Ovary (tissue), 9 donors: Measurements from ENCODE around the gene MRNIP. TPM values are rescaled to one million over a fixed set of nuclear protein-coding genes. Genes with fewer than 3 reads are reported as not detected.

Experiments used
- DNase-seq, 5 donors: peaks; one replicate each; pipeline ENCODE4 v3.0.0-alpha.2; 2019 to 2020
- H3K27ac ChIP-seq, 2 donors: fragments of 200-600 bp; one replicate each; pipeline versions ENCODE4 v1.5.1 to v1.8.0; 2019 to 2022
- H3K27me3 ChIP-seq: fragments of 200-600 bp; one replicate; pipeline ENCODE4 v1.8.0; 2022
- H3K36me3 ChIP-seq: fragments of 200-600 bp; sonication (generic); one replicate; pipeline ENCODE4 v1.5.1; 2019
- H3K4me1 ChIP-seq: one replicate; pipeline ENCODE4 v1.8.1; 2013; ENCODE audit warnings: mild to moderate bottlenecking, moderate library complexity; ENCODE audit not compliant: insufficient read depth
- H3K4me3 ChIP-seq: fragments of 200-600 bp; sonication (generic); one replicate; pipeline ENCODE4 v1.5.1; 2017
- H3K9me3 ChIP-seq, 2 donors: fragments of 200-600 bp in 1 of 2; sonication (generic) in 1 of 2; one replicate each; pipeline versions ENCODE4 v1.5.1 to v1.8.1; 2013 to 2019; ENCODE audit warnings: mild to moderate bottlenecking in 1 of 2, moderate library complexity in 1 of 2
- CTCF ChIP-seq, 3 donors: fragments of 450-650 bp in 2 of 3; fragments of 200-600 bp in 1 of 3; IDR thresholded peaks; one replicate each; pipeline versions ENCODE4 v1.5.1 to v1.8.0; 2016 to 2022; ENCODE audit warnings: antibody characterized with exemption in 3 of 3, mild to moderate bottlenecking in 1 of 3
- EP300 ChIP-seq: sonication (generic); formaldehyde crosslinking; IDR thresholded peaks from one replicate; pipeline ENCODE4 v1.6.1; 2017; ENCODE audit warnings: antibody characterized with exemption
- POLR2A ChIP-seq: fragments of 450-650 bp; IDR thresholded peaks from one replicate; pipeline ENCODE4 v1.6.1; 2017; ENCODE audit warnings: antibody characterized with exemption, mild to moderate bottlenecking, moderate library complexity
- WGBS, 3 donors: extraction: QIAGEN DNeasy Blood & Tissue Kit in 1 of 3; methylation state at CpG; one replicate each; pipeline versions ENCODE4 v1.1.5 to v1.1.7; 2013 to 2017; 5-methylcytosine and 5-hydroxymethylcytosine counted together
- intact Hi-C, 4 donors: fragments of 100-400 bp; cut with DNase I; formaldehyde crosslinking; loops; one replicate each; pipeline versions ENCODE4 v1.11.0 to v1.15.1; 2022 to 2023
- polyA plus RNA-seq, 2 donors: library from polyadenylated mRNA; stranded (reverse); fragments of 200-250 nt in 1 of 2; fragments of 350-450 nt in 1 of 2; fragmentation: Illumina TruSeq in 1 of 2; extraction: RNeasy Lipid Tissue Mini Kit (QIAGEN cat#74804) in 1 of 2; gene quantifications; one replicate each; pipeline ENCODE4 v1.2.3, GENCODE V29; 2013 to 2014
- total RNA-seq, 7 donors: library from RNA; depleted of rRNA in 2 of 7; stranded (reverse); fragments of >200 nt in 2 of 7; fragmentation: NEBNext Ultra II Directional in 3 of 7; extraction: Animal tissue kit (Norgen Biotek cat#: 25700) in 3 of 7; gene quantifications; one replicate each; pipeline versions ENCODE4 v1.1.0 to v1.2.4, GENCODE V29; 2016 to 2023
- donor health status: DM: no; HTN: no; CAD: no; lungs with moderate emphysema.
- donor health status: DM: no; HTN: no; CAD: no.
- donor health status: Bipolar disorder and iron deficiency.
- donor health status: DM: yes; HTN: yes; CAD: no.
- donor health status: DM: no; HTN: no; CAD: no.
- donor health status: DM: yes; HTN: yes; CAD: no.

The MRNIP gene
- total and polyA plus RNA-seq, 9 donors: 26.9 to 61.1 (median 50.3) TPM

DNA sequence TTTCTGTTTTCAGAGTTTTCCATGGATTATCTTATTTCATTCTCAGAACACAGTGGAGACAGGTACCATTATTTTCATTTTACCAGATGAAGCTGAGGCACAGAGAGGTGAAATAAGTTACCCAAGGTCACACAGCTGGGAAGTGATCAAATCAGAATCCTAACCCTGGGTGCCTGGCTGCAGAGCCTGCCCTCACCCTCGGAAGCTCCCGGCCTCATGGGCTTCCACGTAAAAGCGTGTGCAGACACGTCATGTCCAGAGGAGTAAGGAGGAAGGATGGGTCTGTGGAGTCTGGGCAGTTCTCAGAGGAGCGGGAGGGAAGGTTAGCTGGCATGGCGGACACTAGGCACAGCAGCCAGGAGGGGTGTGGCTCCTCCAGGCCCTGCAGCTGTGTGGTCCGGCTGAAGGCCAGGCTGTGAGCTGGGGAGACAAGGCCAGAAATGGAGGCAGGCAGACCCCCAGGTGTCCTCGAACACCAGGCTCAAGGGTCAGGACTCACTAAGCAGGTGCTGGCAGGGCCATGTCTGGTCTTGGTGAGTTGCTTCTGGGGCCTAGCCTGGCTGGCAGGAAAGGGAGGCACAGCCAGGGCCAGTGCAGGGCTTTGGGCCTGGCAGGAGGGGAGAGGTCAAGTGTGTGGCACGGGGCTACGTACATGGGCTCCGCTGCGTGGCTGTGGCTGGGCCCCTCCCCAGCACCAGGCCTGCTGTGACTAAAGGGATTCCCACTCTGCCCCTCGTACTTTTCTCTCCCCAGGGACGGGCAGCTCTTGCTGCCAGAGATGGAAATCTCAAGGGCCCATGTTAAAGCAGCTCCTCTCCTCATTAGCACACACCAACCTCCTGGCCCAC lies 43.5 kb upstream of the MRNIP start:
- Histone ChIP-seq H3K27ac (no peak overlapping the region), H3K9me3 (no peaks in the 10 kb centered on the region), H3K27me3 (no peaks in the 10 kb centered on the region), H3K36me3 (no peaks in the 10 kb centered on the region), H3K4me3 (no peak overlapping the region), H3K4me1 (peaks cover 11% of the 10 kb centered on the region)
- WGBS, 3 donors: 65 to 80% (median 72%) methylated on average over 15 of the region's 15 CpGs
- TF ChIP-seq POLR2A (no peak), CTCF (IDR thresholded peaks at IDR 0.05) (no peak)
- no peak for DNase-seq
- intact Hi-C loops: loop anchor here in 3 of 4 donors (10.0 kb wide), 5 partner anchors 77 to 173 kb away; partner anchors contain the start of genes RNF130 (in 2 of the 3), LTC4S (in 1 of the 3), MGAT4B (in 1 of the 3) and SQSTM1 (in 1 of the 3)

- H3K4me1 ChIP-seq: peaks cover 8% of the 10 kb centered on the region
- 24 to 46% (median 28%) methylated on average over 6 of the region's 6 CpGs for WGBS, 3 donors
- no peak for TF ChIP-seq EP300
- no peak for TF ChIP-seq POLR2A
- TF ChIP-seq CTCF (IDR thresholded peaks at IDR 0.05): no peak
- H3K9me3 ChIP-seq: no peaks in the 10 kb centered on the region
- no peak for DNase-seq
- intact Hi-C loops: loop anchor here in 3 of 4 donors (10.0 kb wide), 5 partner anchors 77 to 173 kb away; partner anchors contain the start of genes RNF130 (in 2 of the 3), LTC4S (in 1 of the 3), MGAT4B (in 1 of the 3) and SQSTM1 (in 1 of the 3)
- H3K27me3 ChIP-seq: no peaks in the 10 kb centered on the region
- no peak overlapping the region for H3K4me3 ChIP-seq
- no peaks in the 10 kb centered on the region for H3K36me3 ChIP-seq
- no peak overlapping the region for H3K27ac ChIP-seq
Measured at GRCh38 chr5:179901462-179901861, 42.8 kb upstream of the MRNIP start.

DNA sequence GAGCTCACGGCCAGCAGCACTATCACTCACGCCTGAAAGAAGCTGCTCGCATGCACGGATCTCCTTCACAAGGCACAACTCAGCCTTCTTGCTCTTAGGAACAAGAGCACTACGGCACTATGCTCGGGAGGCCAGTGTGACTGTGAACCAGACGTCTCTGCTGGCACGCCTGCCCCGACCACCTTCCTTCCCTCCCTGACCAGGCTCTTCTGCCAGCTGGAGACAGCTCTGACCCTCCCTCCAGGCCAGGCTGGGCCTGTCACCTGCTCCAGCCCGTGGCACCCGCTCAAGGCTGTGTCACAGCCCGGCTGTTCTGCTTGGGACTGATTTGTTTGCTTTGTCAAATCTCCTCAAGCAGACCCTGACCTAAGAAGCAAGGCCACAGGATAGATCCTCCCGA lies 42.1 kb upstream of the MRNIP start:
- intact Hi-C loops: loop anchor here in 3 of 4 donors (10.0 kb wide), 5 partner anchors 76 to 174 kb away; partner anchors contain the start of genes RNF130 (in 2 of the 3), LTC4S (in 1 of the 3), MGAT4B (in 1 of the 3) and SQSTM1 (in 1 of the 3)
- TF ChIP-seq POLR2A (no peak), CTCF (IDR thresholded peaks at IDR 0.05) (no peak), EP300 (no peak)
- no peak for DNase-seq
- Histone ChIP-seq H3K9me3 (no peaks in the 10 kb centered on the region), H3K4me3 (no peak overlapping the region), H3K27ac (no peak overlapping the region), H3K27me3 (no peaks in the 10 kb centered on the region), H3K4me1 (peaks cover 7% of the 10 kb centered on the region), H3K36me3 (no peaks in the 10 kb centered on the region)
- 39 to 64% (median 45%) methylated on average over 13 of the region's 13 CpGs for WGBS, 3 donors

DNA sequence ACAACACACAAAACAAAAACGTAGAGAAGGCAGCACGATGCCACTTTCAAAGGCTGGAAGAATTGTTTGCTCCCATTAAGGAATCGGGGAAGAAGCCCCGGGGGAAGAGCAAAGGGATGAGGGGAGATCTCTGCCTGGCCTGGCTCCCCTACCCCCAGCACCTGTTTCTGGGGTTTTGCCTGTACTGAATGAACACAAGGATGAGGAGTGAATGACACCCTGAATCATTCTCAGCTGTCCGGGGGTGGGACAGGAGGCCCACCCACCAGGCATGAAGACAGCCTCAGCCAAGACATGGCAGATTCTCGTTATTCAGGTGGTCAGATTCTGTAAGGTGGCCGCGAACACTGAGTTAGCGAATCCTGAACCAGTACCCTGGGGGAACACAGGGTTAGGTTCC lies 41.6 kb upstream of the MRNIP start:
- TF ChIP-seq EP300 (no peak), POLR2A (no peak), CTCF (IDR thresholded peaks at IDR 0.05) (no peak)
- H3K9me3 ChIP-seq: no peaks in the 10 kb centered on the region
- intact Hi-C loops: loop anchor here in 3 of 4 donors (10.0 kb wide), 5 partner anchors 75 to 175 kb away; partner anchors contain the start of genes RNF130 (in 2 of the 3), LTC4S (in 1 of the 3), MGAT4B (in 1 of the 3) and SQSTM1 (in 1 of the 3)
- H3K4me1 ChIP-seq: peaks cover 7% of the 10 kb centered on the region
- DNase-seq: no peak
- no peak overlapping the region for H3K4me3 ChIP-seq
- no peaks in the 10 kb centered on the region for H3K27me3 ChIP-seq
- 78 to 90% (median 81%) methylated on average over 9 of the region's 9 CpGs for WGBS, 3 donors
- H3K27ac ChIP-seq: no peak overlapping the region
- H3K36me3 ChIP-seq: no peaks in the 10 kb centered on the region
